OCI-LY7 (cell line): ENCODE data around the gene RAD23A. TPM values are rescaled to one million over a fixed set of nuclear protein-coding genes. Genes with fewer than 3 reads are reported as not detected.

Experiments used
- BruUV-seq: library from RNA; stranded (reverse); fragments of 400-500 nt; replicated peaks from 2 replicates; lab custom pipeline; 2021; lab: Mats Ljungman, UMichigan
- CTCF ChIA-PET: fragments of 300-600 bp; sonication (Branson Sonifier 250); formaldehyde crosslinking; loops from one replicate; lab custom pipeline; 2022; ENCODE audit warnings: antibody characterized with exemption; ENCODE audit not compliant: unreplicated experiment; lab: Charles Lee
- POLR2A ChIA-PET: fragments of 300-600 bp; sonication (Branson Sonifier 250); formaldehyde crosslinking; loops from one replicate; lab custom pipeline; 2022; ENCODE audit warnings: antibody characterized with exemption; lab: Charles Lee
- DNase-seq: peaks from one replicate; pipeline ENCODE4 v3.0.0-alpha.2; 2015; ENCODE audit warnings: low spot score
- H2AFZ ChIP-seq: fragments of 200-600 bp; sonication (generic), shearing (Covaris generic); 2 replicates; pipeline ENCODE4 v1.6.1; 2014; ENCODE audit warnings: mild to moderate bottlenecking, antibody characterized with exemption, low read length, moderate library complexity
- H3K27ac ChIP-seq: fragments of 200-600 bp; sonication (generic); 2 replicates; pipeline ENCODE4 v1.5.1; 2014; ENCODE audit warnings: mixed run types, low read depth, mild to moderate bottlenecking, moderate library complexity, low read length, inconsistent platforms; ENCODE audit not compliant: poor library complexity, severe bottlenecking
- H3K36me3 ChIP-seq: fragments of 200-600 bp; sonication (generic); 2 replicates; pipeline ENCODE4 v1.6.1; 2014; ENCODE audit warnings: mild to moderate bottlenecking, antibody characterized with exemption, low read length, moderate library complexity, mixed read lengths; ENCODE audit not compliant: insufficient read depth
- H3K4me1 ChIP-seq: fragments of 200-600 bp; sonication (generic); 2 replicates; pipeline ENCODE4 v1.5.1; 2014; ENCODE audit warnings: mild to moderate bottlenecking, low read length; ENCODE audit not compliant: insufficient read depth, poor library complexity, severe bottlenecking
- H3K4me2 ChIP-seq: fragments of 200-600 bp; sonication (generic); 2 replicates; pipeline ENCODE4 v1.6.1; 2014; ENCODE audit warnings: mild to moderate bottlenecking, low read length
- H3K4me3 ChIP-seq: fragments of 200-600 bp; sonication (generic); 2 replicates; pipeline ENCODE4 v1.5.1; 2014; ENCODE audit warnings: mild to moderate bottlenecking, low read depth, low read length; ENCODE audit not compliant: poor library complexity, severe bottlenecking
- H3K79me2 ChIP-seq: fragments of 200-600 bp; sonication (generic); 2 replicates; pipeline ENCODE4 v1.6.1; 2016; ENCODE audit warnings: low read depth, mild to moderate bottlenecking, low read length, moderate library complexity, mixed read lengths; ENCODE audit not compliant: insufficient read depth
- H3K9me2 ChIP-seq: fragments of 200-600 bp; sonication (generic); 2 replicates; pipeline ENCODE4 v1.6.1; 2016; ENCODE audit warnings: mild to moderate bottlenecking, low read length, mixed read lengths; ENCODE audit not compliant: insufficient read depth
- H3K9me3 ChIP-seq: fragments of 200-600 bp; sonication (generic); 2 replicates; pipeline ENCODE4 v1.6.1; 2014; ENCODE audit warnings: mild to moderate bottlenecking, mixed run types, low read length, mixed read lengths
- H4K20me1 ChIP-seq: fragments of 200-600 bp; sonication (generic); 2 replicates; pipeline ENCODE4 v1.6.1; 2014; ENCODE audit warnings: mild to moderate bottlenecking, antibody characterized with exemption, low read length, moderate library complexity, mixed read lengths; ENCODE audit not compliant: insufficient read depth
- EZH2phosphoT487 ChIP-seq: fragments of 200-600 bp; sonication (generic); IDR thresholded peaks from 2 replicates; pipeline ENCODE4 v1.6.1; 2018; ENCODE audit warnings: low read depth, borderline replicate concordance, mild to moderate bottlenecking, mixed run types, antibody characterized with exemption, low read length, moderate library complexity, mixed read lengths
- intact Hi-C: fragments of 100-400 bp; cut with micrococcal nuclease; formaldehyde crosslinking; loops from one replicate; pipeline ENCODE4 v1.10.0; 2022; ENCODE audit not compliant: unreplicated experiment
- total RNA-seq, 2 experiments: library from RNA; depleted of rRNA in 1 of 2; stranded (reverse); fragments of >200 nt in 1 of 2; shearing (Covaris generic) in 1 of 2; gene quantifications; 2 replicates each; pipeline ENCODE4 v1.2.3, GENCODE V29; 2014 to 2022
- TF ChIP-seq, protein P1 (sequence below): fragments of 200-600 bp; sonication (generic); conservative IDR thresholded peaks from 2 replicates; pipeline ENCODE4 v1.5.1; 2014; ENCODE audit warnings: mild to moderate bottlenecking, antibody characterized with exemption, low read length, moderate library complexity, mixed read lengths

The RAD23A gene
- total RNA-seq, 2 experiments from 2014 or later: 171 to 237 TPM

DNA sequence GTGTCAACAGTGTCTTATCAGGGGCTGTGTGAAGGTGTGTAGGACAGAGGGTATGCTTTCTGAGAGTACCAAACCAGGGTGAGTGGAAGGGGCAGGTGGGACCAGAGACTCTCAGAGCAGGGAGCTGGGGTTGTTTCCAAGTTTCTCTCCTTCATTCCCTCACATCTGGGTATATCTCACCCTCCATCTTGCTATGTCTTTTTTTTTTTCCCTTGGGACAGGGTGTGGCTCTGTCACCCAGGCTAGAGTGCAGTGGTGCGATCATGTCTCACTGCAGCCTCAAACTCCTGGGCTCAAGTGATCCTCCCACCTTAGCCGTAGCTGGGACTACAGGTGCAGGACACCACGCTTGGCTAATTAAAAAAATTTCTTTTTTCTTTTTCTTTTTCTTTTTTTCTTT lies 34.3 kb downstream of the RAD23A start:
- H3K36me3 ChIP-seq: no peaks in the 10 kb centered on the region
- no TSS peak for BruUV-seq
- CTCF ChIA-PET: no interaction called here
- intact Hi-C loops: loop anchor here (5.0 kb wide), 1 partner anchor 282 kb away; no protein-coding TSS in a partner anchor
- H3K4me3 ChIP-seq: no peak overlapping the region
- no peak overlapping the region for H3K27ac ChIP-seq
- DNase-seq: no peak
- TF ChIP-seq, protein P1, sequence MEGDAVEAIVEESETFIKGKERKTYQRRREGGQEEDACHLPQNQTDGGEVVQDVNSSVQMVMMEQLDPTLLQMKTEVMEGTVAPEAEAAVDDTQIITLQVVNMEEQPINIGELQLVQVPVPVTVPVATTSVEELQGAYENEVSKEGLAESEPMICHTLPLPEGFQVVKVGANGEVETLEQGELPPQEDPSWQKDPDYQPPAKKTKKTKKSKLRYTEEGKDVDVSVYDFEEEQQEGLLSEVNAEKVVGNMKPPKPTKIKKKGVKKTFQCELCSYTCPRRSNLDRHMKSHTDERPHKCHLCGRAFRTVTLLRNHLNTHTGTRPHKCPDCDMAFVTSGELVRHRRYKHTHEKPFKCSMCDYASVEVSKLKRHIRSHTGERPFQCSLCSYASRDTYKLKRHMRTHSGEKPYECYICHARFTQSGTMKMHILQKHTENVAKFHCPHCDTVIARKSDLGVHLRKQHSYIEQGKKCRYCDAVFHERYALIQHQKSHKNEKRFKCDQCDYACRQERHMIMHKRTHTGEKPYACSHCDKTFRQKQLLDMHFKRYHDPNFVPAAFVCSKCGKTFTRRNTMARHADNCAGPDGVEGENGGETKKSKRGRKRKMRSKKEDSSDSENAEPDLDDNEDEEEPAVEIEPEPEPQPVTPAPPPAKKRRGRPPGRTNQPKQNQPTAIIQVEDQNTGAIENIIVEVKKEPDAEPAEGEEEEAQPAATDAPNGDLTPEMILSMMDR: no peak
- TF ChIP-seq EZH2phosphoT487: no peak
- H3K9me3 ChIP-seq: no peaks in the 10 kb centered on the region
- H3K79me2 ChIP-seq: no peaks in the 10 kb centered on the region
- H3K4me1 ChIP-seq: no peaks in the 10 kb centered on the region
- H3K9me2 ChIP-seq: no peaks in the 10 kb centered on the region
- H3K4me2 ChIP-seq: no peak overlapping the region
- no peaks in the 10 kb centered on the region for H4K20me1 ChIP-seq
- POLR2A ChIA-PET: no interaction called here
- H2AFZ ChIP-seq: no peak overlapping the region

DNA sequence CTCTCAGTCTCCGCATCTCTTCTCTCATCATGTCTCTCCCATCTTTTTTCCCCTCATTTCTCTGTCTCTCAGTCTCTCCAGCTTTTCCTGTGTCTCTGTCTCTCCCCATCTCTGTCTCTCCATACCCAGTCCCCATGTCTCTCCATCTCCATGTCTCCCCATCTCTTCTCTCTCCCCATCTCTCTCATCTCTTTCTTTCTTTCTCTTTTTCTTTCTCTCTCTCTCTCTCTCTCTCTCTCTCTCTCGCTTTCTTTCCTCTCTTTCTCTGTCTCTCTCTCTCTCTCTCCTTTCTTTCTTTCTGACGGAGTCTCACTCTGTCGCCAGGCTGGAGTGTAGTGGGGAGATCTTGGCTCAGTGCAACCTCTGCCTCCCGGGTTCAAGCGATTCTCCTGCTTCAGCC lies 37.0 kb downstream of the RAD23A start:
- no peak for DNase-seq
- Histone ChIP-seq H2AFZ (no peak overlapping the region), H3K9me2 (no peaks in the 10 kb centered on the region), H3K4me2 (no peak overlapping the region), H3K9me3 (no peaks in the 10 kb centered on the region), H3K79me2 (no peaks in the 10 kb centered on the region), H3K4me3 (no peak overlapping the region), H4K20me1 (no peaks in the 10 kb centered on the region), H3K4me1 (no peaks in the 10 kb centered on the region), H3K27ac (no peak overlapping the region), H3K36me3 (no peaks in the 10 kb centered on the region)
- BruUV-seq: no TSS peak
- POLR2A ChIA-PET: no interaction called here
- intact Hi-C loops: loop anchor here (2.0 kb wide), 1 partner anchor 78 kb away; no protein-coding TSS in a partner anchor
- CTCF ChIA-PET: no interaction called here
- no peak for TF ChIP-seq EZH2phosphoT487
- TF ChIP-seq, protein P1: no peak

DNA sequence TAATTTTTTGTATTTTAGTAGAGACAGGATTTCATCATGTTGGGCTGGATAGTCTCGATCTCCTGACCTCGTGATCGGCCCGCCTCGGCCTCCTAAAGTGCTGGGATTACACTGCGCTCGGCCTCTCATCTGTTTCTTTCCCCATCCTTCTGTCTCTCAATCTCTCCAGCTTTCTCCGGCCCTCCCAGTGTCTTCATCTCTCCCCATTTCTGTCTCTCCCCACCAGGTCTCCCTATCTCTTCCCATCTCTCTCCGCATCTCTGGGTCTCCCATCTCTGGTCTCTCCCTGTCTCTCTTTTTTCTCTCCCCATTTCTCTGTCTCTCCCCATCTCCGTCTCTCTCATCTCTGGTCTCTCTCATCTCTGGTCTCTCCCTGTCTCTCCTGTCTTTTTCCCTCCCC lies 37.4 kb downstream of the RAD23A start:
- H4K20me1 ChIP-seq: no peaks in the 10 kb centered on the region
- H3K4me1 ChIP-seq: no peaks in the 10 kb centered on the region
- BruUV-seq: no TSS peak
- intact Hi-C loops: loop anchor here (2.0 kb wide), 1 partner anchor 78 kb away; no protein-coding TSS in a partner anchor
- TF ChIP-seq EZH2phosphoT487: no peak
- TF ChIP-seq, protein P1: no peak
- peak overlapping the region; percentile 48; the same call in 1 of the 2 replicates for H2AFZ ChIP-seq
- peak overlapping the region; percentile 59 for H3K4me2 ChIP-seq
- H3K9me2 ChIP-seq: no peaks in the 10 kb centered on the region
- no peaks in the 10 kb centered on the region for H3K9me3 ChIP-seq
- no peak overlapping the region for H3K27ac ChIP-seq
- POLR2A ChIA-PET: no interaction called here
- DNase-seq: no peak
- H3K36me3 ChIP-seq: no peaks in the 10 kb centered on the region
- CTCF ChIA-PET: interaction anchor here (0.6 kb wide), 1 partner anchor 51 kb away, joined by 3 read pairs; no protein-coding TSS in a partner anchor
- no peaks in the 10 kb centered on the region for H3K79me2 ChIP-seq
- peak overlapping the region; percentile 51 for H3K4me3 ChIP-seq
